C4-2B (cell line): Measurements from ENCODE around the gene NT5C1B.

ENCODE experiments used
- CTCF ChIP-seq: fragments of 450-650 bp; conservative IDR thresholded peaks from 2 replicates; pipeline ENCODE4 v1.5.1; 2017; ENCODE audit warnings: mild to moderate bottlenecking
- ZFX ChIP-seq: fragments of 450-650 bp; IDR thresholded peaks from 2 replicates; pipeline ENCODE4 v1.6.1; 2017

- TF ChIP-seq CTCF: no peak
- no peak for TF ChIP-seq ZFX
Observed at GRCh38 chr2:18630941-18631340, 41.6 kb upstream of the NT5C1B start.
